ENCODE results near the gene LRRN2.
"Not testable (repeated sequence)": the region's sequence is repeated elsewhere in the genome, so short reads cannot be mapped to it uniquely, and the experiment has no call there.

- TF ChIP-seq CTCF, POLR2A (IDR thresholded peaks at IDR 0.05): not testable (repeated sequence)
Measured at GRCh38 chr1:204727438-204727837, 41.9 kb upstream of the LRRN2 start.

Data from lower leg skin (tissue), 3 donors.